Measurements from ENCODE around the gene ZNF423. TPM values are rescaled to one million over a fixed set of nuclear protein-coding genes. Genes with fewer than 3 reads are reported as not detected.

ZNF423 gene
- total RNA-seq, 1 donor from 2014 or later, result 0.72 TPM

- no peak for ATAC-seq
These were observed 139.5 kb downstream of the ZNF423 start for GRCh38 chr16:49716339-49716934.

- ATAC-seq, result no peak
These were observed 142.1 kb downstream of the ZNF423 start for GRCh38 chr16:49713770-49714169.

DNA sequence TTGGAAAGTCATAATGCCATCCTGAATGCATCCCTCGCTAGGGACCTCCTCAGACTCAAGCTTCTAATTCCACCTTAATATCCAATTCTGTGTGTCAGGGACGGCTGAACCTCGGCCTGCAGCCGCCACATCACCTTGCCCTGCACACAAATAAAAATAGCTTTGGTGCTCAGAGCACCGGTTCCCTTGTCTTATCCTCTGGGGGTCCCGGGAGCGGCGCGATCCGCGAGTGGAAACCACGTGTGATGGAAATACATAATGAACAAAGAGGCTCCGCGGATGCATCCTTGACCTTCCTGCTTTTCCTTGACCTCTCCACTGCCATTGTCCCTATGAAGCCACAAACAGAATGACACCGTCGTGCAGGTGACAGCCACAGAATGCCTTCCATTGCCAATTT, 143.4 kb downstream of the ZNF423 start:
- ATAC-seq, result no peak

GRCh38 chr16:49712106-49712505, 143.8 kb downstream of the ZNF423 start:
- ATAC-seq, result no peak

GRCh38 chr16:49709057-49709456, 146.9 kb downstream of the ZNF423 start:
- ATAC-seq, result no peak

- no peak for ATAC-seq
These were observed 147.4 kb downstream of the ZNF423 start for GRCh38 chr16:49708491-49708890.

GRCh38 chr16:49706620-49707355, 149.1 kb downstream of the ZNF423 start:
- no peak for ATAC-seq

DNA sequence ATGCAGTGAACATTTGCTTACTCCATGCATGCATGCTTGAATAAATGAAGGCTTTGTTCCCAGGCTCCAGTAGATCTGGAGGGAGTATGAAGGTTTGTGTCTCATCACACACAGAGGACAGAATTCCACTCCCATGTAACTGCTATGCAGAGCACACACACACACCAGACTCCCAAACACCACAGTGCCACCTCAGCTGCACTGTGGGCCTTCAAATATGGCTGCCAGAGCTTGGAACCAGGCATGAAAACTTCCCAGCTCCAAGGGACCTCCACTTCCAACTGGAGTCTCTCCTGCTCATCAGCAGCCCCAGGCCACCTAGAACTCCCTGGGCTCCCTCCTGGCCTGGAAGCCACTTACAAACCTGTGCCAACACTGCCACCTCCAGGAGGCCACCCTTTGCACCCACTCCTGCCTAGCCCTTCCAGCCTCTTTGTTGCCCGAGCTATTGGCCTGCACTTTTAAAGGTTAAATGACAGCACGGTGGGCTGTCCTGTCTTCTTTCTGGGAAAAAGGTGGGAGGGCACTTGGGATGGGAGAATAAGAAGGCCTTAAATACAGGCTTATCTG, 151.2 kb downstream of the ZNF423 start:
- no peak for ATAC-seq

DNA sequence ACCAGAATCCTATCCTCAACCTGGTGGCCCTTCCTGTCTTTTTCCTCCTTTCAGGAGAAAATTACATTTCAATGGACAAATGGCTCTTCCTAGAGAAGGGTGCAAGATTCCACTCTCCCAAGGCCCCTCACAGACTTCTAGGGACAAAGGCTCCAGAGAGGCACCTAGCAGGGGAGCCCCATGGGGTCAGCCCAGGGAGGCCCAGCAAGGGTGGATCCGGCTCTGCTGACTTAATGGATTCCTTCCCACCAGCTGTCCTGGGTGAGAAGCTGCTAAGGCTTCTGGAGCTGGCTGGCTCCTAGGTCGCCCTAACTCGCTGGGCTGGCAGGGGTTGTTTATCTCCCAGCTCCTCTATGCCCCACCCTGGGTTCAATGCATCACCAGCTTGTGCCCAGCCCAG, 152.4 kb downstream of the ZNF423 start:
- ATAC-seq, result no peak

- no peak for ATAC-seq
These were observed 154.0 kb downstream of the ZNF423 start for GRCh38 chr16:49701789-49702494.

- no peak for ATAC-seq
These were observed 154.7 kb downstream of the ZNF423 start for GRCh38 chr16:49701065-49701685.

DNA sequence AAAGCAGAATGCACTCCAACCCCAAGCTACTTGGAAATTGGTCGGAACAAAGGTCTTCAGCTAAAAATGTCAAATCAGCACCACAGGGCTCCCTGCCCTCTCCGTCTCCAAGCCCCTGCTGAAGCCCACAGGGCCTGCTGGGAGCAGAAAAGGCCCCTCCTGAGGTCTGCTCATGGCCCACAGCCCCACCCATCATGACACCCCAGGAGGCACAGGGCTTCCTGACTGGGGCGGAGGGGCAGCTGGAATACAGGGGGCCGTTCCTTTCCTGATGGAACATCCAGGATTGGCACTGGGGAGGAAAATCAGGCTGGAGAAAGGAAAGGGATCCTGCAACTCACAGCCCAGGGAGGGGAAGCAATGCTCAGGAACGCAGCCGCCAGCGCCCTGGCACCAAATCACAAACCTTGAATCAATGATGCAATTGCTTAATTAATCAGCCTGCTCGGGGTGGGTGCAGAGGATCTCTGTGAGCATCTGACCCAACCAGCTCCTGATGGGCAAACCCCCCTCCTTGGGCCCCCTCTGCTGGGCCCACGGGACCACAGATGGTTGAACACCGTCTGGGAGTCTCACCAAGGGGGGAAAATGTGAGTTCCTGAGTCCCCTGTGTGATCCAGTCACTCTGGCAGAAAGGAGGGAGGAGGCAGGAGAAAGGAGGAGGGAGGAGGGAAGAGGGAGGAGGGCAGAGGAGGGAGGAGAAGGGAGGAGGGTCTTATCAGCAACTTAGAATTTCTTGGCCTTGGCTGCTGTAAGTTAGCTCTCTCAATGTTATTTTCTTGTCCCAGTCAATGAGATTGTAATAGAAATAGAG, 155.5 kb downstream of the ZNF423 start:
- no peak for ATAC-seq

DNA sequence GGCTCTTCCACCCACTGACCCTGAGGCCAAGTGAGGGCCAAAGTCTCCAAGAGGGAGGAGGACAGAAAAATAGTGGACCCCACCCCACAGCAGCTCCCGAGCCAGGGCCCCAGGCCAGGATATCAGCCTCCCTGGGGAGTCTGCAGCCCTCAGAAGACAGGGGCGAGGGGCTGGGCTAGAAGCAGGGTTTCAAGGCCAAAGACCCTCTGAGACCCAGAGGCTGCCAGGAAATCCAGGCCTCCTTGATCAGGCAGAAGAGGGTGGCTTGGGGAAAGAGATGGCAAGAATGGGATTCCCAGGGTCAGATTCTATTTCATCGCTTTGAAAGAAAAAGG, 156.1 kb downstream of the ZNF423 start:
- no peak for ATAC-seq

DNA sequence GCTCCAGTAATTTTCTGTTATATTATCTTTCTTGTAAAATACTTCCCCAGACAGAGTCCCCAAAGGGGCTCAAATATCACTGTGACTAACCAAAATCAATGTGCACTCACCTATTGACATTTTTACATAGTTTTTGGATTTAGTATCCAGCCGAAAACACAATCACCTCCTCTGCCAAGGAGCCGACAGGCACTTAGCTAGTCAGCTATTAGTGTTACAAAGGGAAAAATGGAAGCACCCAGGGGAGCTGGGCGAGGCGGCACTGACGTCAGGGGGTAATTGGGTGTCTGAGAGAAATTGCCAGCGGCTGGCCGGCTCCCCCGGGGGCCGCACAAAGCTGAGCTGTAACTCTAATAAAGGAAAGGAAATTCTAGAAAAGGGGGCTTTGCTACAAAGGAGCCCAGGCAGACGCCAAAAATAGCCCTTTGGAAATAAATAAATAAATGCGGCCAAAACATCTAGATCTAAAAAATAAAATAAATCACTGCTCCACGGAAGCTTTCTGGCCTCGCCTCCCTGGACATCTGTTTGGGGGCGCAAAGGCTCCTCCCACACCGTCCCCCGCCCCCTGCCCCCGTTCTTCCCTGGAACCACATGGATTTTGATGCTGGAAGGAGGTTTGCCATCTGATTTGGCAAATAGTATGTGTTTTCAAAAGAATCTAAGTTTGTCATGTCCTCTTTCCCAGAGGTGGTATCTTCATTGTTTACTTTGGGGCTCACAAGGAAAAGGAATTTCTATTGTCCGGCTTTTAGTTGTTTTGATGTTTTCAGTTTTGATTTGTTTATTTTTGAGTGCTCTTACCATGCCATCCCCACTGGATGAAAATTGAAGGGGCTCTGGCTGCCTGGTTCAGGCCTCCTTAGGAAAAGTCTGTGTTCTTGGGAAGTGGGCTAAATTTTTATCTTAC, 156.7 kb downstream of the ZNF423 start:
- ATAC-seq, result no peak

DNA sequence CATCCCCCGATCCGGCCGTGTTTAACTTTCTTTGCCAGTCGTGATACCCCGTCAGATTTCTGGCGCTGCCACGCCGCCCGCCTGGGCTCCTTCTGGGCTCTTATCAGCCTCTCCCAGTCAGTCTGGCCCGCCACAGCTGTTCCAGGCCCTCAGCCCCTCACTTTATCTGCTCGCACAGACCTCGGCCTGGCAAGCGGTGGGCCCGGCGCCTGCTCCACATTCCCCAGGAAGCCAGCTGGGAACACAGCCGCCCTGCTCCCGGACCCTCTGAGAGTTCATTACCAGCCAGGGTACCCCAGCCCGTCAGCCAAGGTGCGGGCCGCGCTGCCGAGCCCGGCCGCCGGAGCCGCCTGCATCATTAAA, 157.5 kb downstream of the ZNF423 start:
- ATAC-seq, result no peak

DNA sequence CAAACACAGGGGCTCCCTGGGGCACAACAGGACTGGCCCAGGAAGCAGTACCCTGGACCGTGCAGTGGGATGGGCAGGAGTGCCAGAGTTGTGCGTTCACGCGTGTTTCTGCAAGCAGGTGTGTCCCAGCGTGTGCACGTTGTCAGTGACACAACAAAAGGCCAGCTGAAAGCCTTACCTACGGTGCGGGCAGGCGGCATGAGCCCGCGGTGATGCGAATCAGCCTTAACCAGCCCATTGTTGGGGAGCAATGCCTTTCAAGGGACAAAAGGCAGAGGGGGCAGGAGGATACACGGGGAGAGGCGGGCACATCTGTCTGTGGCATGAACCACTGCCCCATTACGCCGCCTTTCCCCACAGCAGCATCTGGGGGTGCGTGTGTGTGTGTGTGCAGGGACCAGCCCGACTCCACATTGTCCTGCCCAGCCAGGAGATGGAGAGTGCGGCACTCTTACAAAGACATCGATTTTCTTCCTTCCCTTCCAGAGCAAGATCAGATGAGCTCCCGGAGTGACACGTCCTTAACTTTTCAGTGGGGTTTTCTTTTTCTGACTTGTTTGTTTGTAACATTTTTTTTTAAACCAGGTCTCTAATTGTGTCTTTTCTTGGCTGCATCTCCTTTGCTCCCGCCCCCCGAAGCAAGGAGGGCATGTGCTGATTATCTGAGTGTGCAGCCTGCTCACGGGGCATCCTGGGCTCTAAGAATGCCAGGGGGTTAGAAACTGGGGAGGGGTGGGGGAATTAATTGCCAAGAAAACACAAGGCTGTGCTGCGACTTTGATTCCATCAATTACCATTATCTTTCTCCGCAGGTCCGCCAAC, 158.1 kb downstream of the ZNF423 start:
- no peak for ATAC-seq

DNA sequence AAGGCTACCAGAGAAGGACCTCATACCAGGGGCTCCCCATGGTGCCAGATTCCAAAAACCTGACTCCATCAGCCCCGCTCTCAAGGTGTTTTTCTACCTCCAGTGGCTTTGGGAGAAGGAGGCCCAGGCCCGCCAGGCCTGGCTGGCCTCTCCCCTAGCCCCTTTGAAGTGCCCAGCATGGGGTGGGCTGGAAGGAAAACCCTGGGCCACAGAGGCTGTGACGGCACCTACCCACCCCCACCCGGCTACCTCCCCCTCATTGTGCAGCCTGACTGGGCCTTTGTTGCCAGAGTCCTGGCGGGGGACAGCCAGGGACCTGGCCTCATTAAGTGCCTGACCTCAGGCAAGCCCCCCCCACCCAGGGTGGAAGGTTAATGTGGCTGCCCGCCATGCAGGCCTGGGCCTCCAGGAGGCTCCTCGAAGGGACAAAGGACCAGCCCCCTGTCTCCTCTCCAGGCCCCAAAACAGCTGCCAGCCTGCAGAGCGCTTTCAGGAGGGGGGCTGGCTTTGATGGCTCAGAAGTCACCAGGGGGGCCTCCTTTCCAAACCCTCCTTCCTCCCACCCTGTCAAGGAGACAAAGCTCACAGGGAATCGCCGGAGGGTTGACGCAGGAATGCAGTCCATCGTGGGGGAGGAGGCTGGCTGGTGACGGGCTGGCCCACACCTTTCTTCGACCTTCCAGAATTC, 159.4 kb downstream of the ZNF423 start:
- ATAC-seq, result no peak

DNA sequence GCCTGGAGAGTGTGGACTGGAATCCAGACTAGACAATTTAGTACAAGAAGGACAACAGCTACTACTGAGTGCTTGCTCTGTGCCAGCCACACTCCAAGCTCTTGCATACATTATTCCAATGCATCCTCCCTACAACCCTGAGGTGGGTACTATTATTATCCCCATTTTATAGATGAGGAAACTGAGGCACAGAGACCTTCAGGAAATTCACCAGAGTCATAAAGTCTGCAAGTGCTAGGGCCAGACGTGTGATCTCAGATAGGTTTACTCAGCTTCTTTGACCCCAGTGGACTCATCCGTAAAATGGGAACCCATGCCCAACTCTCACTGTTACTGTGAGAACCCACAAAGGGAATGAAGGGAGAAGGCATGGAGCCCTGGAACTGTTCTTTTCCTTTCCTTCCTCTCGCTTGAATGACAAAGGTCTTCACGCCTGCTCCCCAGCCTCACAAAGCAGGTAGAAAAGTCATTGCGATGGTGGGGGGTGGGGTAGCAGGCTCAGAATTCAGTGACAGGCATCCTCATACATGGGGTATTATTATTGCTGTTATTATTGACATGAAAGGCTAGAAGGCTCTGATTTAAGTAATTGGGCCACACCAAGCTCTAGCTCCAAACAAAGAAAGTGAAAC, 160.0 kb downstream of the ZNF423 start:
- no peak for ATAC-seq

GRCh38 chr16:49693445-49693844, 162.5 kb downstream of the ZNF423 start:
- ATAC-seq, result no peak
